Gastrocnemius medialis (tissue), 4 donors: ENCODE data around the gene PAK4.

ENCODE experiments used
- POLR2A ChIP-seq, 2 donors: fragments of 450-650 bp; IDR thresholded peaks; one replicate each; pipeline ENCODE4 v1.6.1; 2017; ENCODE audit warnings: antibody characterized with exemption in 2 of 2, mild to moderate bottlenecking in 2 of 2, moderate library complexity in 2 of 2
- TF ChIP-seq, protein P1 (sequence below), 5 experiments: fragments of 450-650 bp in 3 of 5; fragments of 200-600 bp in 2 of 5; sonication (generic) in 2 of 5; IDR thresholded peaks in 4 of 5; conservative IDR thresholded peaks in 1 of 5; 1 replicate in 4 of 5; 2 replicates in 1 of 5; pipeline ENCODE4 v1.5.1; 2016 to 2019; ENCODE audit warnings: antibody characterized with exemption in 5 of 5, mild to moderate bottlenecking in 3 of 5, moderate library complexity in 3 of 5

DNA sequence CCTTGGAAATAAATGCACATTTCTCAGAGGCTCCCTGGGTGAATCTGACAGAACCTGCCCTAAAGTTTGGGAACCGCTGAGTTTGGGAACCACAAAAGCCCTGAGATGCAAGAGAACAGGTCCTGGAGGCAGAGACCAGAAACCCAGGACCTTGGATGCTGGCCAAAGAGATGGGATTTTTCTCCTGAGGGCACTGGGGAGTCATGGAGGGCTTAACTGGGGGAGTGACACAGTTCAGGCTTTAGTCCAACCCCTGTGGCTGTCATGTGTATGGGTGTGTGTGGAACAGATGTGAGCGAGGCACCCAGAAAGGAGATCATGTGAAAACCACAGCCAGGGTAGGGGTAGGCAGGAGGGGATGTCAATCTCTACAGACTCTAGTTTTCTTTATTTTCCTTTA, 67.3 kb downstream of the PAK4 start:
- TF ChIP-seq, protein P1, sequence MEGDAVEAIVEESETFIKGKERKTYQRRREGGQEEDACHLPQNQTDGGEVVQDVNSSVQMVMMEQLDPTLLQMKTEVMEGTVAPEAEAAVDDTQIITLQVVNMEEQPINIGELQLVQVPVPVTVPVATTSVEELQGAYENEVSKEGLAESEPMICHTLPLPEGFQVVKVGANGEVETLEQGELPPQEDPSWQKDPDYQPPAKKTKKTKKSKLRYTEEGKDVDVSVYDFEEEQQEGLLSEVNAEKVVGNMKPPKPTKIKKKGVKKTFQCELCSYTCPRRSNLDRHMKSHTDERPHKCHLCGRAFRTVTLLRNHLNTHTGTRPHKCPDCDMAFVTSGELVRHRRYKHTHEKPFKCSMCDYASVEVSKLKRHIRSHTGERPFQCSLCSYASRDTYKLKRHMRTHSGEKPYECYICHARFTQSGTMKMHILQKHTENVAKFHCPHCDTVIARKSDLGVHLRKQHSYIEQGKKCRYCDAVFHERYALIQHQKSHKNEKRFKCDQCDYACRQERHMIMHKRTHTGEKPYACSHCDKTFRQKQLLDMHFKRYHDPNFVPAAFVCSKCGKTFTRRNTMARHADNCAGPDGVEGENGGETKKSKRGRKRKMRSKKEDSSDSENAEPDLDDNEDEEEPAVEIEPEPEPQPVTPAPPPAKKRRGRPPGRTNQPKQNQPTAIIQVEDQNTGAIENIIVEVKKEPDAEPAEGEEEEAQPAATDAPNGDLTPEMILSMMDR (IDR thresholded peaks at IDR 0.05 in 4 of 5, conservative IDR thresholded peaks at IDR 0.05 in 1 of 5): no peak
- TF ChIP-seq POLR2A (IDR thresholded peaks at IDR 0.05): no peak
